OCI-LY1 (cell line): ENCODE measurements around the gene RUSC1.
A peak's percentile ranks its signal among the peaks of the same experiment; 100 is the strongest.

ENCODE experiments used
- H2AFZ ChIP-seq: fragments of 200-600 bp; sonication (generic), shearing (Covaris generic); 2 replicates; pipeline ENCODE4 v1.6.0; 2014; ENCODE audit warnings: antibody characterized with exemption, mild to moderate bottlenecking, low read length
- H3F3A ChIP-seq: fragments of 200-600 bp; sonication (generic), shearing (Covaris generic); 2 replicates; pipeline ENCODE4 v1.6.0; 2014; ENCODE audit warnings: mild to moderate bottlenecking, antibody characterized with exemption, low read length, moderate library complexity; ENCODE audit not compliant: insufficient read depth
- H3K27ac ChIP-seq: fragments of 200-600 bp; sonication (generic); 2 replicates; pipeline ENCODE4 v1.5.1; 2014; ENCODE audit warnings: low read length, mixed run types, mild to moderate bottlenecking, low read depth; ENCODE audit not compliant: poor library complexity, severe bottlenecking
- H3K27me3 ChIP-seq: fragments of 200-600 bp; sonication (generic); 2 replicates; pipeline ENCODE4 v1.6.0; 2014; ENCODE audit warnings: antibody characterized with exemption, mild to moderate bottlenecking, low read length, moderate library complexity; ENCODE audit not compliant: insufficient read depth
- H3K36me3 ChIP-seq: fragments of 200-600 bp; sonication (generic); 2 replicates; pipeline ENCODE4 v1.6.1; 2014; ENCODE audit warnings: mild to moderate bottlenecking, antibody characterized with exemption, low read length, moderate library complexity, mixed read lengths; ENCODE audit not compliant: insufficient read depth
- H3K4me1 ChIP-seq: fragments of 200-600 bp; sonication (generic); 2 replicates; pipeline ENCODE4 v1.5.1; 2014; ENCODE audit warnings: mild to moderate bottlenecking, low read length, moderate library complexity; ENCODE audit not compliant: insufficient read depth, severe bottlenecking
- H3K4me2 ChIP-seq: fragments of 200-600 bp; sonication (generic), shearing (Covaris generic); 2 replicates; pipeline ENCODE4 v1.6.1; 2014; ENCODE audit warnings: low read length
- H3K4me3 ChIP-seq: fragments of 200-600 bp; sonication (generic); 2 replicates; pipeline ENCODE4 v1.5.1; 2014; ENCODE audit warnings: low read length, low read depth, mild to moderate bottlenecking, mixed read lengths; ENCODE audit not compliant: poor library complexity, severe bottlenecking
- H3K79me2 ChIP-seq: fragments of 200-600 bp; shearing (Covaris generic); 2 replicates; pipeline ENCODE4 v1.6.1; 2016; ENCODE audit warnings: mixed run types, low read length, mixed read lengths; ENCODE audit not compliant: insufficient read depth
- H3K9ac ChIP-seq: fragments of 200-600 bp; sonication (generic), shearing (Covaris generic); 2 replicates; pipeline ENCODE4 v1.6.1; 2014; ENCODE audit warnings: mild to moderate bottlenecking, low read length, mixed read lengths
- H3K9me2 ChIP-seq: fragments of 200-600 bp; sonication (generic), shearing (Covaris generic); 2 replicates; pipeline ENCODE4 v1.6.1; 2014; ENCODE audit warnings: low read depth, mild to moderate bottlenecking, low read length, mixed read lengths
- H3K9me3 ChIP-seq: fragments of 200-600 bp; shearing (Covaris generic); 2 replicates; pipeline ENCODE4 v1.6.1; 2014; ENCODE audit warnings: low read length, mixed read lengths
- H4K20me1 ChIP-seq: fragments of 200-600 bp; sonication (generic), shearing (Covaris generic); 2 replicates; pipeline ENCODE4 v1.6.0; 2016; ENCODE audit warnings: mild to moderate bottlenecking, low read length; ENCODE audit not compliant: insufficient read depth
- CTCF ChIP-seq: fragments of 200-600 bp; sonication (generic), shearing (Covaris generic); IDR thresholded peaks from 2 replicates; pipeline ENCODE4 v1.5.1; 2017; ENCODE audit warnings: mild to moderate bottlenecking, antibody characterized with exemption, low read length, moderate library complexity, mixed read lengths
- EZH2 ChIP-seq: fragments of 200-600 bp; sonication (generic), shearing (Covaris generic); IDR thresholded peaks from 2 replicates; pipeline ENCODE4 v1.8.0; 2017; ENCODE audit warnings: borderline replicate concordance, mixed run types, mild to moderate bottlenecking, antibody characterized with exemption, low read length, moderate library complexity, mixed read lengths

RUSC1 gene

GRCh38 chr1:155320661-155321617 lies at the start of gene RUSC1:
TSS of gene RUSC1 (plus strand) at chr1:155320894. CDS start at chr1:155321774, 880 bp downstream.
- H3F3A ChIP-seq, result no peaks in the 10 kb centered on the region
- peak within 1 kb of the TSS; percentile 24 for H3K27ac ChIP-seq
- H3K4me1 ChIP-seq, result peaks cover 49% of the 10 kb centered on the region
- H3K9ac ChIP-seq, result peak within 1 kb of the TSS; percentile 39; the same call in 1 of the 2 replicates
- H2AFZ ChIP-seq, result no peak within 1 kb of the TSS
- H3K27me3 ChIP-seq, result no peaks in the 10 kb centered on the region
- TF ChIP-seq EZH2, result no peak
- TF ChIP-seq CTCF, result no peak
- H3K9me3 ChIP-seq, result no peaks in the 10 kb centered on the region
- H4K20me1 ChIP-seq, result no peaks in the 10 kb centered on the region
- H3K36me3 ChIP-seq, result peaks cover 41% of the 10 kb centered on the region
- H3K9me2 ChIP-seq, result no peaks in the 10 kb centered on the region
- peak within 1 kb of the TSS; percentile 97 for H3K4me2 ChIP-seq
- peak within 1 kb of the TSS; percentile 52 for H3K4me3 ChIP-seq
- no peaks in the 10 kb centered on the region for H3K79me2 ChIP-seq

- no peak overlapping the region for H2AFZ ChIP-seq
- H4K20me1 ChIP-seq, result no peaks in the 10 kb centered on the region
- H3K36me3 ChIP-seq, result peaks cover 46% of the 10 kb centered on the region
- no peaks in the 10 kb centered on the region for H3F3A ChIP-seq
- H3K9me2 ChIP-seq, result no peaks in the 10 kb centered on the region
- H3K4me3 ChIP-seq, result peak overlapping the region; percentile 97
- H3K27me3 ChIP-seq, result no peaks in the 10 kb centered on the region
- TF ChIP-seq EZH2 (no peak), CTCF (no peak)
- H3K4me1 ChIP-seq, result peaks cover 30% of the 10 kb centered on the region
- no peaks in the 10 kb centered on the region for H3K9me3 ChIP-seq
- peaks cover 17% of the 10 kb centered on the region for H3K79me2 ChIP-seq
- H3K9ac ChIP-seq, result peak overlapping the region; percentile 97
- peak overlapping the region; percentile 100 for H3K4me2 ChIP-seq
- peak overlapping the region; percentile 53 for H3K27ac ChIP-seq
These were observed 48.0 kb upstream of the RUSC1 start for GRCh38 chr1:155272466-155273342.

DNA sequence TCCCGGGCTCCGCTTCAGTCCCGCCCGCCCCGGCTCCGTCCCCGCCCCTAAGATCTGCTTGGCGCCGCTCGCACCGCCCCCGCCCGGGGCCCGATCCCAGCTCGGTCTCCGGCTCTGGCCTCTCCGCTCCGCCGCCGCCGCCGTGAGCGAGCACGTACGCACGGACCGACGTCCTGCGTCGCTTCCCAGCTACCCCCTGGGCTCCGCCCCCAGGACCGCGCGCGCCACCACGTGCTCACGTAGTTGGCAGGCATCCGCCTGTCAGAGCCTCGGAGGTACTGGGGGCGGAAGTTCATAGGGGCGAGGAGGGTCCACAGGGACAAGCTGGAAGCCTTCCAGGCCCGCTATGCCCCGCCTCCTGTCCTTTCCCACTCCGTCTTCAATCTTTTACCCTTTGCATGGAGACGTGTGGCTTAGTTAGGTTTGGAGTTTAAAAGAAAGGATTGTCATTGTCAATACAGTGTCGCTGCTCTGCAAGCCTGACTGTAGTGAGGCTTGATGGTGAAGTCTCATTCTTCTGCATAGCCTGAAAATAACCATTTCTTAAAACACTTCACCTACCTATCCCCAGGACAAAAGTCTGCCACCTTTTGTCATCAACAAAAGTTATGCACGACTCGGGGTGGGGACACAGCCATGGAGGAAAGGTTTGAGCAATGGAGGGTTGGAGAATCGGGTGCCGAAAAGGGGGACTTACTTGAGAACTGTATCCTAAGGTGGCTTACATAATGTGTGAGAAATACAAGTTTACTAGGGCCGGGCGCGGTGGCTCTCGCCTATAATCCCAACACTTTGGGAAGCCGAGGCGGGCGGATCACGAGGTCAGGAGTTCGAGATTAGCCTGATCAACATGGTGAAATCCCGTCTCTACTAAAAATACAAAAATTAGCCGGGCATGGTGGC lies 47.1 kb upstream of the RUSC1 start, which contains the start of gene CLK2:
CLK2 (minus strand) TSS at position 162 of the 903 bp plus-strand sequence. CDS start 2,527 bp downstream, outside the sequence.
- H3K27ac ChIP-seq, result peak within 1 kb of the TSS; percentile 78
- peaks cover 38% of the 10 kb centered on the region for H3K4me1 ChIP-seq
- no peaks in the 10 kb centered on the region for H3K27me3 ChIP-seq
- peaks cover 17% of the 10 kb centered on the region for H3K79me2 ChIP-seq
- peak within 1 kb of the TSS; percentile 100 for H3K4me2 ChIP-seq
- no peaks in the 10 kb centered on the region for H3K9me2 ChIP-seq
- no peaks in the 10 kb centered on the region; the same call in 1 of the 2 replicates for H3F3A ChIP-seq
- no peaks in the 10 kb centered on the region for H3K9me3 ChIP-seq
- no peaks in the 10 kb centered on the region for H4K20me1 ChIP-seq
- no peak for TF ChIP-seq EZH2
- no peak for TF ChIP-seq CTCF
- H3K9ac ChIP-seq, result peak within 1 kb of the TSS; percentile 97
- peak within 1 kb of the TSS; percentile 97 for H3K4me3 ChIP-seq
- peak within 1 kb of the TSS; percentile 86; the same call in 1 of the 2 replicates for H2AFZ ChIP-seq
- H3K36me3 ChIP-seq, result peaks cover 37% of the 10 kb centered on the region
